ENCODE data around the gene SH3BGR.

Gene SH3BGR

GRCh38 chr21:39523915-39524314 is 72.1 kb downstream of the SH3BGR start:
- TF ChIP-seq EGR1 (IDR thresholded peaks at IDR 0.05), result no peak

- no peak for TF ChIP-seq EP300 (IDR thresholded peaks at IDR 0.05; ENCODE audit: borderline replicate concordance)
- TF ChIP-seq NFIC (IDR thresholded peaks at IDR 0.05), result no peak
- no peak for TF ChIP-seq ZBTB7A (IDR thresholded peaks at IDR 0.05; ENCODE audit: low read depth)
- no peak for TF ChIP-seq REST (IDR thresholded peaks at IDR 0.05; ENCODE audit: low read depth)
- TF ChIP-seq RAD21 (IDR thresholded peaks at IDR 0.05; ENCODE audit: low read depth), result no peak
- TF ChIP-seq TAF1 (IDR thresholded peaks at IDR 0.05; ENCODE audit: low read depth), result no peak
- no peak for TF ChIP-seq EGR1 (IDR thresholded peaks at IDR 0.05)
- no peak for TF ChIP-seq TCF12 (IDR thresholded peaks at IDR 0.05; ENCODE audit: low read depth)
- TF ChIP-seq CREB1 (IDR thresholded peaks at IDR 0.05; ENCODE audit: low read depth), result no peak
- TF ChIP-seq TEAD4 (IDR thresholded peaks at IDR 0.05), result no peak
These were observed 73.4 kb downstream of the SH3BGR start for GRCh38 chr21:39525129-39525528.

GRCh38 chr21:39525601-39526000 is 73.8 kb downstream of the SH3BGR start:
- TF ChIP-seq FOXM1 (IDR thresholded peaks at IDR 0.05; ENCODE audit: borderline replicate concordance, low read depth) (no peak), NFIC (IDR thresholded peaks at IDR 0.05) (no peak), EP300 (IDR thresholded peaks at IDR 0.05; ENCODE audit: borderline replicate concordance) (no peak), MAX (IDR thresholded peaks at IDR 0.05) (no peak)

- TF ChIP-seq NFIC (IDR thresholded peaks at IDR 0.05) (no peak), YY1 (IDR thresholded peaks at IDR 0.05; ENCODE audit: low read depth) (no peak), CEBPB (IDR thresholded peaks at IDR 0.05) (no peak), TEAD4 (IDR thresholded peaks at IDR 0.05) (no peak)
These were observed 75.4 kb downstream of the SH3BGR start for GRCh38 chr21:39527067-39527595.

GRCh38 chr21:39527664-39528381 is 76.1 kb downstream of the SH3BGR start:
- TF ChIP-seq ZBTB7A (IDR thresholded peaks at IDR 0.05; ENCODE audit: low read depth), result no peak

GRCh38 chr21:39529026-39529425 is 77.3 kb downstream of the SH3BGR start:
- no peak for TF ChIP-seq CREB1 (IDR thresholded peaks at IDR 0.05; ENCODE audit: low read depth)
- TF ChIP-seq REST (IDR thresholded peaks at IDR 0.05; ENCODE audit: low read depth), result peak; percentile 86
- TF ChIP-seq EP300 (IDR thresholded peaks at IDR 0.05; ENCODE audit: borderline replicate concordance), result no peak
- TF ChIP-seq TAF1 (IDR thresholded peaks at IDR 0.05; ENCODE audit: low read depth), result no peak
- no peak for TF ChIP-seq NFIC (IDR thresholded peaks at IDR 0.05)
- no peak for TF ChIP-seq FOXM1 (IDR thresholded peaks at IDR 0.05; ENCODE audit: borderline replicate concordance, low read depth)
- no peak for TF ChIP-seq CEBPB (IDR thresholded peaks at IDR 0.05)
- TF ChIP-seq ZBTB7A (IDR thresholded peaks at IDR 0.05; ENCODE audit: low read depth), result no peak

- TF ChIP-seq USF1 (IDR thresholded peaks at IDR 0.05) (no peak), REST (IDR thresholded peaks at IDR 0.05; ENCODE audit: low read depth) (no peak), FOXM1 (IDR thresholded peaks at IDR 0.05; ENCODE audit: borderline replicate concordance, low read depth) (no peak), MAX (IDR thresholded peaks at IDR 0.05) (no peak), TAF1 (IDR thresholded peaks at IDR 0.05; ENCODE audit: low read depth) (no peak), ZBTB7A (IDR thresholded peaks at IDR 0.05; ENCODE audit: low read depth) (no peak), EGR1 (IDR thresholded peaks at IDR 0.05) (no peak), CEBPB (IDR thresholded peaks at IDR 0.05) (no peak), CREB1 (IDR thresholded peaks at IDR 0.05; ENCODE audit: low read depth) (no peak), EP300 (IDR thresholded peaks at IDR 0.05; ENCODE audit: borderline replicate concordance) (no peak), NFIC (IDR thresholded peaks at IDR 0.05) (no peak), YY1 (IDR thresholded peaks at IDR 0.05; ENCODE audit: low read depth) (no peak), RAD21 (IDR thresholded peaks at IDR 0.05; ENCODE audit: low read depth) (no peak)
These were observed 79.3 kb downstream of the SH3BGR start for GRCh38 chr21:39531064-39531463.
